ENCODE data around the gene OR8B8.

GRCh38 chr11:124479561-124479960 lies 34.1 kb upstream of the OR8B8 start:
- TF ChIP-seq TEAD4 (IDR thresholded peaks at IDR 0.05) (no peak), USF1 (IDR thresholded peaks at IDR 0.05) (no peak), TAF1 (IDR thresholded peaks at IDR 0.05; ENCODE audit: low read depth) (no peak), RAD21 (IDR thresholded peaks at IDR 0.05; ENCODE audit: low read depth) (no peak), NFIC (IDR thresholded peaks at IDR 0.05) (no peak)

Measured in Ishikawa (cell line).